ENCODE results near the gene DKK2.

DKK2 gene

GRCh38 chr4:106893903-106894302, 142.2 kb downstream of the DKK2 start:
- no peak overlapping the region for H3K9ac ChIP-seq
- H3K4me3 ChIP-seq (IDR thresholded peaks at IDR 0.05; ENCODE audit: insufficient read depth, low read depth, low read length): no peak overlapping the region
- no peaks in the 10 kb centered on the region for H3K79me2 ChIP-seq (ENCODE audit: insufficient read depth, low read depth)
- no peak for TF ChIP-seq CTCF (conservative IDR thresholded peaks at IDR 0.05; ENCODE audit: low read depth, low read length)
- no peaks in the 10 kb centered on the region for H3K36me3 ChIP-seq (ENCODE audit: insufficient read depth)
- H4K20me1 ChIP-seq (ENCODE audit: insufficient read depth): no peaks in the 10 kb centered on the region
- H3K27ac ChIP-seq: no peak overlapping the region
- H2AFZ ChIP-seq (ENCODE audit: low read depth): no peak overlapping the region
- H3K4me2 ChIP-seq: no peak overlapping the region
- H3K4me1 ChIP-seq (ENCODE audit: low read depth, poor library complexity, severe bottlenecking): no peaks in the 10 kb centered on the region
- no peaks in the 10 kb centered on the region for H3K27me3 ChIP-seq (ENCODE audit: insufficient read depth, low read depth)

DNA sequence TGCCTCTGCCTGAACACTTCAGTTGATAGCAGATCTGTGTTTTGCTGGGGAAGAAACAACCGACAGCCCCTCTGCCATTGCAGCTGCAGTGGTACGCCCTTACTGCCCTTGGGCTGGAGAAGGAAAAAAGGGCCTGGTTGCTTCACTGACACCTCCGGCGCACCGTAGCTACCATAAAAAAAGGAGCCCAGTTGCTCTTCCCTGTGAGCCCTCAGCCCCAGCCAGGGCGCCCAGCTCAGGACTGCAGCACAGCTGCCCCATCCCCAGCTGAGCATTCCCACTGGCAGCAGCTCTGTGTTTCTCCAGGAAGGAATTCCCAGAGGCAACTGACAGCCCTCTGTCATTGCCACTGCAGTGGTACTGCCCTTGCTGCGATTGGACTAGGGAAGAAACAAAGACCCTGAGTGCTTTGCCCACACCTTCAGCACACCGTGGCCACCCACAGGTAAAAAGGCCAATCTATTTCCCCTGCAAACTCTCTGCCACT, 142.7 kb downstream of the DKK2 start:
- H3K4me2 ChIP-seq: no peak overlapping the region
- no peak overlapping the region for H3K27ac ChIP-seq
- no peaks in the 10 kb centered on the region for H3K4me1 ChIP-seq (ENCODE audit: low read depth, poor library complexity, severe bottlenecking)
- H3K79me2 ChIP-seq (ENCODE audit: insufficient read depth, low read depth): no peaks in the 10 kb centered on the region
- no peak overlapping the region for H2AFZ ChIP-seq (ENCODE audit: low read depth)
- H3K27me3 ChIP-seq (ENCODE audit: insufficient read depth, low read depth): no peaks in the 10 kb centered on the region
- no peaks in the 10 kb centered on the region for H4K20me1 ChIP-seq (ENCODE audit: insufficient read depth)
- no peaks in the 10 kb centered on the region for H3K36me3 ChIP-seq (ENCODE audit: insufficient read depth)
- H3K4me3 ChIP-seq (IDR thresholded peaks at IDR 0.05; ENCODE audit: insufficient read depth, low read depth, low read length): no peak overlapping the region
- TF ChIP-seq CTCF (conservative IDR thresholded peaks at IDR 0.05; ENCODE audit: low read depth, low read length): no peak
- H3K9ac ChIP-seq: no peak overlapping the region

DNA sequence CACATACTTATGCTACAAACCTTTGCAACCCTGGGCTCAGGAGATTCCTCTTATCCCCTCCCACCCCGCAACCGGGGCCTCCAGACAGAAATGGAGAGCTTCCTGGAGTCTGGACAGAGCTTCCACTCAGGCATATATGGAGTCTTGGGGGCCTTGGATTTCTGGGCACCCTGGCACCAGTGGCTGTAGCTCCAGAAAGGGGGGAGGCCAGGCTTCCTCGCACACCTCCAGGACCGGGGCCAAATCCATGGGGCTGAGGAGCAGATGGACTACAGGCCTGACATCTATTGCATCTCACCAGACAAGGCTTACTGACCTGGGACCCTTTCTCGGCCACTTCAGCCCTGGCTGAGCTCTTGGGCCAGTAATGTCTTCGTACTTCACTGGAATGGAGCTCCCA, 143.3 kb downstream of the DKK2 start:
- Histone ChIP-seq H2AFZ (ENCODE audit: low read depth) (no peak overlapping the region), H3K4me2 (no peak overlapping the region), H4K20me1 (ENCODE audit: insufficient read depth) (no peaks in the 10 kb centered on the region), H3K36me3 (ENCODE audit: insufficient read depth) (no peaks in the 10 kb centered on the region), H3K4me1 (ENCODE audit: low read depth, poor library complexity, severe bottlenecking) (no peaks in the 10 kb centered on the region), H3K4me3 (IDR thresholded peaks at IDR 0.05; ENCODE audit: insufficient read depth, low read depth, low read length) (no peak overlapping the region), H3K9ac (no peak overlapping the region), H3K79me2 (ENCODE audit: insufficient read depth, low read depth) (no peaks in the 10 kb centered on the region), H3K27me3 (ENCODE audit: insufficient read depth, low read depth) (no peaks in the 10 kb centered on the region), H3K27ac (no peak overlapping the region)
- no peak for TF ChIP-seq CTCF (conservative IDR thresholded peaks at IDR 0.05; ENCODE audit: low read depth, low read length)

GRCh38 chr4:106875340-106875739, 160.8 kb downstream of the DKK2 start:
- H3K27ac ChIP-seq: no peak overlapping the region
- TF ChIP-seq CTCF (conservative IDR thresholded peaks at IDR 0.05; ENCODE audit: low read depth, low read length): no peak
- no peak overlapping the region for H2AFZ ChIP-seq (ENCODE audit: low read depth)
- no peak overlapping the region for H3K4me3 ChIP-seq (IDR thresholded peaks at IDR 0.05; ENCODE audit: insufficient read depth, low read depth, low read length)
- no peaks in the 10 kb centered on the region for H3K4me1 ChIP-seq (ENCODE audit: low read depth, poor library complexity, severe bottlenecking)
- no peak overlapping the region for H3K9ac ChIP-seq
- no peaks in the 10 kb centered on the region for H3K79me2 ChIP-seq (ENCODE audit: insufficient read depth, low read depth)
- H3K36me3 ChIP-seq (ENCODE audit: insufficient read depth): no peaks in the 10 kb centered on the region
- H3K4me2 ChIP-seq: no peak overlapping the region
- H4K20me1 ChIP-seq (ENCODE audit: insufficient read depth): no peaks in the 10 kb centered on the region
- H3K27me3 ChIP-seq (ENCODE audit: insufficient read depth, low read depth): no peaks in the 10 kb centered on the region
